Cardiac septum (tissue), 1 donor: ENCODE results near the gene EFCAB14. TPM values are rescaled to one million over a fixed set of nuclear protein-coding genes. Genes with fewer than 3 reads are reported as not detected.
"Not testable (repeated sequence)": the region's sequence is repeated elsewhere in the genome, so short reads cannot be mapped to it uniquely, and the experiment has no call there.

Source experiments
- DNase-seq: peaks from one replicate; pipeline ENCODE4 v3.0.0-alpha.2; 2020; ENCODE audit warnings: low spot score
- intact Hi-C: fragments of 100-400 bp; cut with DNase I; formaldehyde crosslinking; loops from one replicate; pipeline ENCODE4 v1.14.0; 2022
- long read RNA-seq: library from polyadenylated mRNA; unstranded; transcript quantifications from one replicate; pipeline ENCODE4 v2.0.0, GENCODE V29; 2021
- total RNA-seq: library from RNA; stranded (reverse); fragmentation: NEBNext Ultra II Directional; extraction: Animal tissue kit (Norgen Biotek cat#: 25700); gene quantifications from one replicate; pipeline ENCODE4 v1.2.1, GENCODE V29; 2021
- donor health status: DM: no; HTN: no; CAD: no.

The EFCAB14 gene
- total RNA-seq = 53.7 TPM
- long read RNA-seq, full-length matches to known transcripts = 57 of 79 reads
- long read RNA-seq, partial matches to known transcripts = 8 of 79 reads
- long read RNA-seq, other reads (novel, unspliced or antisense) = 14 of 79 reads

GRCh38 chr1:46718727-46719622 is at the start of gene EFCAB14:
Gene EFCAB14 (minus strand): TSS chr1:46719114. CDS start chr1:46718087, 1,027 bp downstream.
- peak; percentile 99 for DNase-seq
- intact Hi-C loops = loop anchor here (1.0 to 5.0 kb wide), 2 partner anchors 50 to 102 kb away; partner anchors contain the start of gene MOB3C

GRCh38 chr1:46768445-46768844 is 49.5 kb upstream of the EFCAB14 start:
- intact Hi-C loops = no loop called here

GRCh38 chr1:46767649-46768282 is 48.9 kb upstream of the EFCAB14 start:
- intact Hi-C loops = no loop called here
- no peak for DNase-seq

More at GRCh38 chr1:46768445-46768844, 49.5 kb upstream of the EFCAB14 start:
- no peak for DNase-seq

GRCh38 chr1:46764402-46764801 is 45.5 kb upstream of the EFCAB14 start:
- intact Hi-C loops = no loop called here

GRCh38 chr1:46761740-46762139 is 42.8 kb upstream of the EFCAB14 start:
- no peak for DNase-seq
- intact Hi-C loops = no loop called here

More at GRCh38 chr1:46764402-46764801, 45.5 kb upstream of the EFCAB14 start:
- DNase-seq = no peak

GRCh38 chr1:46760558-46761166 is 41.7 kb upstream of the EFCAB14 start:
- intact Hi-C loops = no loop called here
- DNase-seq = no peak

- no peak for DNase-seq
- intact Hi-C loops = no loop called here
These were observed 39.1 kb upstream of the EFCAB14 start for GRCh38 chr1:46757956-46758528.

- intact Hi-C loops = no loop called here
- no peak for DNase-seq
These were observed 38.5 kb upstream of the EFCAB14 start for GRCh38 chr1:46757247-46757955.

- DNase-seq = no peak
- intact Hi-C loops = no loop called here
These were observed 36.2 kb upstream of the EFCAB14 start for GRCh38 chr1:46755121-46755520.

- DNase-seq, intact Hi-C loops: not testable (repeated sequence)
These were observed 35.8 kb upstream of the EFCAB14 start for GRCh38 chr1:46754707-46755106.

GRCh38 chr1:46753985-46754384 is 35.1 kb upstream of the EFCAB14 start:
- intact Hi-C loops = no loop called here
- no peak for DNase-seq

GRCh38 chr1:46749921-46750404 is 31.0 kb upstream of the EFCAB14 start:
- intact Hi-C loops = loop anchor here (5.0 kb wide), 1 partner anchor 242 kb away; no protein-coding TSS in a partner anchor
- no peak for DNase-seq

- DNase-seq = no peak
- intact Hi-C loops = loop anchor here (5.0 kb wide), 1 partner anchor 243 kb away; no protein-coding TSS in a partner anchor
These were observed 30.5 kb upstream of the EFCAB14 start for GRCh38 chr1:46749404-46749803.

GRCh38 chr1:46747683-46748288 is 28.9 kb upstream of the EFCAB14 start:
- intact Hi-C loops = loop anchor here (5.0 kb wide), 1 partner anchor 245 kb away; no protein-coding TSS in a partner anchor
- no peak for DNase-seq

GRCh38 chr1:46742069-46742468 is 23.2 kb upstream of the EFCAB14 start:
- intact Hi-C loops = no loop called here
- no peak for DNase-seq

GRCh38 chr1:46735708-46736324 is 16.9 kb upstream of the EFCAB14 start:
- intact Hi-C loops = no loop called here
- DNase-seq = no peak

- intact Hi-C loops, DNase-seq: not testable (repeated sequence)
These were observed 9.5 kb upstream of the EFCAB14 start for GRCh38 chr1:46728327-46728873.

- DNase-seq = no peak
- intact Hi-C loops = no loop called here
These were observed 6.8 kb upstream of the EFCAB14 start for GRCh38 chr1:46725736-46726108.
